Fibroblast of lung (primary cell): ENCODE measurements around the gene PMM1.

Experiments
- CTCF ChIP-seq, 2 donors: IDR thresholded peaks in 1 of 2; conservative IDR thresholded peaks in 1 of 2; 1 replicate in 1 of 2; 2 replicates in 1 of 2; pipeline ENCODE4 v1.5.1; 2011 to 2012; ENCODE audit warnings: low read length in 2 of 2, control low read depth in 1 of 2, inconsistent platforms in 1 of 2, low read depth in 1 of 2, mild to moderate bottlenecking in 1 of 2
- EZH2 ChIP-seq: IDR thresholded peaks from 2 replicates; pipeline ENCODE4 v1.5.1; 2012; ENCODE audit warnings: low read length, control low read depth, mild to moderate bottlenecking; ENCODE audit errors: missing control alignments

- TF ChIP-seq CTCF (conservative IDR thresholded peaks at IDR 0.05 in 1 of 2, IDR thresholded peaks at IDR 0.05 in 1 of 2; ENCODE audit: low read depth in 1 of 2, low read length in 2 of 2) (no peak), EZH2 (no peak)
These were observed 38.6 kb downstream of the PMM1 start for GRCh38 chr22:41550952-41551491.
